ENCODE data around the gene BAZ2A. TPM values are rescaled to one million over a fixed set of nuclear protein-coding genes. Genes with fewer than 3 reads are reported as not detected.

Gene BAZ2A
- total RNA-seq, 1 donor from 2014 or later: 128 TPM

- Mint-ChIP-seq H3K27me3 (no peaks in the 10 kb centered on the region), H3K36me3 (ENCODE audit: insufficient read depth) (peaks cover 38% of the 10 kb centered on the region), H3K4me3 (ENCODE audit: low read depth) (no peak overlapping the region), H3K4me1 (ENCODE audit: low read depth) (peaks cover 27% of the 10 kb centered on the region), H3K27ac (peak overlapping the region; percentile 16), H3K9me3 (ENCODE audit: low read depth) (no peaks in the 10 kb centered on the region)
- no peak for DNase-seq (ENCODE audit: low spot score, unreplicated experiment)
- no peak for TF ChIP-seq CTCF (IDR thresholded peaks at IDR 0.05; ENCODE audit: unreplicated experiment)
Observed at GRCh38 chr12:56641219-56641618, 11.1 kb upstream of the BAZ2A start.

DNA sequence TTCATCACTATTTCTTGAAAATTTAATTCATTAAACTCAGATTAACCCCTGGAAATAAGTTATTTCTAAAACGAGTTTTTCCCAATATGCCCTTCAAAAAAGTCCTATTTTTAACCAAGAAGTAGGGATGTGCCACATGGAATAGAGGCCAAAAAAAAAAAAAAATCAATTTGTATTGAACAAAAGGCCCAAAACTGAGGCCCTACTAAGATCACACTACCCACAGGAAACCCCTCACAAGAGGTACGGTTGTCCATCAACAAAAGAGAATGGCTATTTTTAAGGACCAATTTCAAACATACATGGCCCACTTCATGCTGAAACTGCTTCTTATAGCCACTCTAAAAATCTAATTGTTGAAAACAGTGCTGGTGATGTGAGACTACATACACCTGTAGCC lies 7.5 kb upstream of the BAZ2A start:
- H3K9me3 Mint-ChIP-seq (ENCODE audit: low read depth): no peaks in the 10 kb centered on the region
- H3K36me3 Mint-ChIP-seq (ENCODE audit: insufficient read depth): peaks cover 25% of the 10 kb centered on the region
- H3K27me3 Mint-ChIP-seq: no peaks in the 10 kb centered on the region
- no peak for TF ChIP-seq CTCF (IDR thresholded peaks at IDR 0.05; ENCODE audit: unreplicated experiment)
- no peak for DNase-seq (ENCODE audit: low spot score, unreplicated experiment)
- no peak overlapping the region for H3K4me3 Mint-ChIP-seq (ENCODE audit: low read depth)
- H3K4me1 Mint-ChIP-seq (ENCODE audit: low read depth): peaks cover 41% of the 10 kb centered on the region
- peak overlapping the region; percentile 99 for H3K27ac Mint-ChIP-seq

DNA sequence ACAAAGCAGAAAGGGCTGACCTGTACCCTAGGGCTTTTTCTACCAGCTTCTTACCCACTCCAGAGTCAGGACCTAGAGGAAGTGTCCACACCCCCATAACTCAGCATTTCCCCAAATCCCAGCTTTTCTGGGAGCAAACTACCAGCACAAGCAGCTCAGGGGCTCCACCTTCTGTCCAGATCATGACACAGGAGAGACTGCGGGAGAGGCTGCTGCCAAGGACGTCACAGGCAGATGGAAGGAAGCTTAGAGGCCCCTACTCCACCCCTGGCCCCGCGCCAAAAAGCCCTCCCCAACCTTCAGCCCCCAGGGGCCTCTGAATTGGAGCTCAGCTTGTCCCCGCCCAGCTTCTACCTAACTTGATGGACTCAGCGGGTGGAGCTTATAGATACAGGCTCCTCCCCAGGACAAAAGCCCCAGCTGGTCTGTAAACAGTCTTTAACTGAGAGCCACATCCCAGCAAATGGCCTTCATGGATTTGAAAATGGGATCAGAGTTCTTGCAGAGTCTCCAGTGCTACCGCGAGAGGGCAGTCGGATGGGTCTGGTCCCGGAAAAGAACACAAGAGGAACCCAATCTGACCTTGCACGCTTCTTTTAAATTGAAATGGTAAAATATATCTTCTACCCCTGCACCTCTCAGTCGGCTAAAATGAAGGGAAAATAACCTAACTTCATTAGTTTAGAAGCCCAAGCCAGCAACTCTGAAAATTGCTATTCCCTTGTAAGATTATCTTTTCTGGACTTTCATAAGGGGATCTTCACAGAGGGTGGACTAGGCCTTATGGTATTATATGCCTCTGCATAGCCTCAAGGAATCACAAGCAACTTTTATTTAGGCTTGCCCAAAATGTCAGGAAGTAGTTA lies 6.8 kb upstream of the BAZ2A start:
- peak overlapping the region; percentile 99 for H3K27ac Mint-ChIP-seq
- peaks cover 48% of the 10 kb centered on the region for H3K4me1 Mint-ChIP-seq (ENCODE audit: low read depth)
- H3K9me3 Mint-ChIP-seq (ENCODE audit: low read depth): no peaks in the 10 kb centered on the region
- peaks cover 18% of the 10 kb centered on the region for H3K36me3 Mint-ChIP-seq (ENCODE audit: insufficient read depth)
- H3K27me3 Mint-ChIP-seq: no peaks in the 10 kb centered on the region
- DNase-seq (ENCODE audit: low spot score, unreplicated experiment): peak; percentile 87
- peak overlapping the region; percentile 84 for H3K4me3 Mint-ChIP-seq (ENCODE audit: low read depth)
- TF ChIP-seq CTCF (IDR thresholded peaks at IDR 0.05; ENCODE audit: unreplicated experiment): peak; percentile 61

DNA sequence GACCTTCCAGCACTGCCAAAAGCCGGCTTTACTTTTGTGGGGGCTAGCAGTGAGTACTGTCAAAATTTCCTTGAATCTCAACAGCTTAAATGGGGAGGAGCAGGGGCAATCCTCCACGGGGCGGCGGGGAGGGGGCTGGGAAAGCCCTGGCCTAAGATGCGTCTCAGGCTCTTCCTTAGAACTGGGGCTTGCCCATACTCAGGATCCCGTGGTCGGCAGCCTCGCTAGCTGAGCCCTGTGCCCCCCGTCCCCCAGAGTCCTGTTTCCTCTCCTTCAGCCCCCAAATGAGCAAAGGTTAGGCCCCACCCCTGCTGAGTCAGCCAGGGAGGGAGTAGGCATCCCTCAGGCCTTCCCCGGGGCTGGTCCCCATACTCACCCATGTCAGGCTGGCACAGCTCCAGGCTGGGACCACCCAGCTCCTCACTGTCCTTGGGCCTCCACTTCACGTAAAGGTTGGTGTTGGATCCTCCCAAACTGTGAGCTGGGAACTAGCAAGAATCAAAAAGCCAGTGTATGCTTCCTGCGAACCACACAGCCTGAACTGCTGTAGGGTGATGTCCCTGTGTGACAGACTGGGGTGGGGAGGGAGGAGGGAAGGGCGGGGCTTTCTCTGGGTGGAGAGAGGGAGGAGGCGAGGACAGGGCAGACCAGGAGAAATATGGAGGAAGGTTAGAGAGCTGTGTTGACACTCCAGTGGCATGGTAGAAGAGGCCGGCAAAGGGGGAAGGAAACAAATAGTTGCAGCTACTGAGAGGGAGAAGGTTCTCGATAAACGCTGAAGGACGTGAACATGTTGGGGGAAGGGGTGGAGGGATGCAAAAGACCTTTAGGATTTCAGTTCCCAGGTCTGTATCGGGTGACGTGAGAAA lies 5.9 kb upstream of the BAZ2A start:
- H3K27ac Mint-ChIP-seq: peak overlapping the region; percentile 99
- no peaks in the 10 kb centered on the region for H3K9me3 Mint-ChIP-seq (ENCODE audit: low read depth)
- no peak for TF ChIP-seq CTCF (IDR thresholded peaks at IDR 0.05; ENCODE audit: unreplicated experiment)
- H3K27me3 Mint-ChIP-seq: no peaks in the 10 kb centered on the region
- H3K36me3 Mint-ChIP-seq (ENCODE audit: insufficient read depth): peaks cover 18% of the 10 kb centered on the region
- DNase-seq (ENCODE audit: low spot score, unreplicated experiment): peak; percentile 31
- H3K4me3 Mint-ChIP-seq (ENCODE audit: low read depth): peak overlapping the region; percentile 84
- peaks cover 51% of the 10 kb centered on the region for H3K4me1 Mint-ChIP-seq (ENCODE audit: low read depth)
